Smooth muscle cell (in vitro differentiated cells): ENCODE results near the gene HADHB. TPM values are rescaled to one million over a fixed set of nuclear protein-coding genes. Genes with fewer than 3 reads are reported as not detected.
A peak's percentile ranks its signal among the peaks of the same experiment; 100 is the strongest.
"Not testable (repeated sequence)": the region's sequence is repeated elsewhere in the genome, so short reads cannot be mapped to it uniquely, and the experiment has no call there.

Experiments used
- DNase-seq: peaks from one replicate; lab custom pipeline; 2025; ENCODE audit not compliant: unreplicated experiment; lab: John Stamatoyannopoulos, UW
- H2AFZ ChIP-seq: fragments of 200-600 bp; sonication (generic); 2 replicates; pipeline ENCODE4 v1.6.0; 2016; ENCODE audit warnings: antibody characterized with exemption, low read depth, mild to moderate bottlenecking
- H3F3A ChIP-seq: fragments of 200-600 bp; sonication (generic); 2 replicates; pipeline ENCODE4 v1.6.0; 2017; ENCODE audit warnings: antibody characterized with exemption, low read depth
- H3K27ac ChIP-seq: fragments of 200-600 bp; sonication (generic); 2 replicates; pipeline ENCODE4 v1.5.1; 2016; ENCODE audit warnings: low read depth, mild to moderate bottlenecking
- H3K27me3 ChIP-seq: fragments of 200-600 bp; sonication (generic); 2 replicates; pipeline ENCODE4 v1.6.1; 2016; ENCODE audit warnings: low read depth, mild to moderate bottlenecking
- H3K36me3 ChIP-seq: fragments of 200-600 bp; sonication (generic); 2 replicates; pipeline ENCODE4 v1.5.1; 2016; ENCODE audit warnings: low read depth
- H3K4me1 ChIP-seq: fragments of 200-600 bp; sonication (generic); 2 replicates; pipeline ENCODE4 v1.5.1; 2016; ENCODE audit warnings: low read depth
- H3K4me2 ChIP-seq: fragments of 200-600 bp; sonication (generic); 2 replicates; pipeline ENCODE4 v1.6.0; 2016; ENCODE audit warnings: mild to moderate bottlenecking
- H3K4me3 ChIP-seq: fragments of 200-600 bp; sonication (generic); 2 replicates; pipeline ENCODE4 v1.5.1; 2016; ENCODE audit warnings: mild to moderate bottlenecking
- H3K79me2 ChIP-seq: fragments of 200-600 bp; sonication (generic); 2 replicates; pipeline ENCODE4 v1.6.0; 2016; ENCODE audit warnings: low read depth, mild to moderate bottlenecking
- H3K9ac ChIP-seq: fragments of 200-600 bp; sonication (generic); 2 replicates; pipeline ENCODE4 v1.6.0; 2016; ENCODE audit warnings: low read depth
- H3K9me3 ChIP-seq: fragments of 200-600 bp; sonication (generic); replicated peaks from 2 replicates; pipeline ENCODE4 v1.5.1; 2016; ENCODE audit warnings: low read depth
- H4K20me1 ChIP-seq: fragments of 200-600 bp; sonication (generic); 2 replicates; pipeline ENCODE4 v1.6.0; 2016; ENCODE audit warnings: low read depth
- CTCF ChIP-seq: fragments of 200-600 bp; sonication (generic); IDR thresholded peaks from 2 replicates; pipeline ENCODE4 v1.5.1; 2017; ENCODE audit warnings: borderline replicate concordance, mild to moderate bottlenecking, antibody characterized with exemption; ENCODE audit not compliant: insufficient read depth, poor library complexity, severe bottlenecking
- WGBS: methylation state at CpG from one replicate; pipeline ENCODE4 v1.1.7; 2016; ENCODE audit warnings: low lambda C conversion rate; 5-methylcytosine and 5-hydroxymethylcytosine counted together
- polyA plus RNA-seq: library from polyadenylated mRNA; unstranded; fragments of >200 nt; fragmentation: Nextera tagmentation; extraction: Ambion mirVana; gene quantifications from 2 replicates; pipeline ENCODE4 v1.2.1, GENCODE V29; 2016
- total RNA-seq: library from RNA; depleted of rRNA; stranded (reverse); fragments of >200 nt; gene quantifications from 2 replicates; pipeline ENCODE4 v1.2.3, GENCODE V29; 2014

The HADHB gene
- total and polyA plus RNA-seq, 2 experiments from 2014 or later, result 70.8 to 96.1 TPM

GRCh38 chr2:26330114-26330549 is 85.4 kb downstream of the HADHB start:
- peak; percentile 80 for TF ChIP-seq CTCF
- H4K20me1 ChIP-seq, result no peaks in the 10 kb centered on the region
- no peak overlapping the region for H3K27ac ChIP-seq
- H3K27me3 ChIP-seq, result no peaks in the 10 kb centered on the region
- no peak overlapping the region for H2AFZ ChIP-seq
- no peak overlapping the region for H3K4me3 ChIP-seq
- H3K9me3 ChIP-seq, result no peaks in the 10 kb centered on the region
- no peaks in the 10 kb centered on the region for H3K4me1 ChIP-seq
- H3K36me3 ChIP-seq, result no peaks in the 10 kb centered on the region
- 7% methylated on average over 7 of the region's 7 CpGs for WGBS
- no peak overlapping the region for H3K4me2 ChIP-seq
- DNase-seq, result peak; percentile 48
- no peak overlapping the region for H3K9ac ChIP-seq
- no peaks in the 10 kb centered on the region for H3K79me2 ChIP-seq
- H3F3A ChIP-seq, result no peaks in the 10 kb centered on the region

- no peaks in the 10 kb centered on the region for H3K36me3 ChIP-seq
- no peak overlapping the region for H2AFZ ChIP-seq
- no peak overlapping the region for H3K4me3 ChIP-seq
- no peak for DNase-seq
- WGBS, result 94% methylated on average over 3 of the region's 3 CpGs
- TF ChIP-seq CTCF, result no peak
- no peak overlapping the region for H3K9ac ChIP-seq
- H3F3A ChIP-seq, result no peaks in the 10 kb centered on the region
- H3K79me2 ChIP-seq, result no peaks in the 10 kb centered on the region
- H3K27ac ChIP-seq, result no peak overlapping the region
- H3K4me1 ChIP-seq, result no peaks in the 10 kb centered on the region
- H4K20me1 ChIP-seq, result no peaks in the 10 kb centered on the region
- H3K4me2 ChIP-seq, result no peak overlapping the region
- H3K9me3 ChIP-seq, result no peaks in the 10 kb centered on the region
- H3K27me3 ChIP-seq, result no peaks in the 10 kb centered on the region
Observed at GRCh38 chr2:26330604-26331003, 85.9 kb downstream of the HADHB start.

DNA sequence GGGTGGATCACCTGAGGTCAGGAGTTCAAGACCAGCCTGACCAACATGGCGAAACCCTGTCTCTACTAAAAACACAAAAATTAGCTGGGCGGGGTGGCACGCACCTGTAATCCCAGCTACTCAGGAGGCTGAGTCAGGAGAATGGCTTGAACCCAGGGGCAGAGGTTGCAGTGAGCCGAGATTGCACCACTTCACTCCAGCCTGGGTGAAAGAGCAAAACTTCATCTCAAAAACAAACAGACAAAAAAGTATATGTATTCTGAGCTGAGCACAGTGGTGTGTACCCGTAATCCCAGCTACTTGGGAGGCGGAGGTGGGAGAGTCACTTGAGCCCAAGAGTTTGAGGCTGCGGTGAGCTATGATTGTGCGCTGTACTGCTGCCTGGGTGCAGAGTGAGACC is 86.6 kb downstream of the HADHB start:
- not testable (repeated sequence) for H3K79me2 ChIP-seq, H2AFZ ChIP-seq, H3K9me3 ChIP-seq, H3K36me3 ChIP-seq, H3F3A ChIP-seq, DNase-seq, H3K27ac ChIP-seq, H3K9ac ChIP-seq, H4K20me1 ChIP-seq, H3K27me3 ChIP-seq, H3K4me1 ChIP-seq, H3K4me2 ChIP-seq, H3K4me3 ChIP-seq
- 95% methylated on average over 8 of the region's 8 CpGs for WGBS

DNA sequence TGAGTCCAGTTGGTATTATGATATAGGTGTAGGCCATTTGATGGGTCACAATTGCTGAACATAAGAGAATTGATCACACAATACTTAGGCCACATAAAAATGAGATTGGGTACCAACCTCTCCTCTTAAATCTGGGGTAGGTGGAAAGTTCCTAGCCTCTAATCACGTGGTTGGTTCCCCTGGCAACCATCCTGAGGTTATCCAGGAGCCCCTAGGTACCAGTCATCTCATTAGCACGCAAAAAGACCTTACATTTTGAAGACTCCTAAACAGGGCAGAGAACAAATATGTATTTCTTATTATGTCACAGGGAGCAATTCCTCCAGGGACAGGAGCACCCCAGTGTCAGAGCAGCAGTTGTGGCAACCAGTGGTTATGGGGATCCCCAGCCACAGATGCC is 88.6 kb downstream of the HADHB start:
- H3K4me1 ChIP-seq, result no peaks in the 10 kb centered on the region
- TF ChIP-seq CTCF, result no peak
- no peak overlapping the region for H3K9ac ChIP-seq
- H3K4me2 ChIP-seq, result no peak overlapping the region
- H3F3A ChIP-seq, result no peaks in the 10 kb centered on the region
- no peak overlapping the region for H3K27ac ChIP-seq
- no peak overlapping the region for H2AFZ ChIP-seq
- no peak for DNase-seq
- WGBS, result 47% methylated on average over 2 of the region's 2 CpGs
- H3K36me3 ChIP-seq, result no peaks in the 10 kb centered on the region
- H3K79me2 ChIP-seq, result no peaks in the 10 kb centered on the region
- no peaks in the 10 kb centered on the region for H4K20me1 ChIP-seq
- H3K27me3 ChIP-seq, result no peaks in the 10 kb centered on the region
- H3K4me3 ChIP-seq, result no peak overlapping the region
- no peaks in the 10 kb centered on the region for H3K9me3 ChIP-seq
